ENCODE data around the gene INPP5F.
"Not testable (repeated sequence)": the region's sequence is repeated elsewhere in the genome, so short reads cannot be mapped to it uniquely, and the experiment has no call there.

INPP5F gene

GRCh38 chr10:119786117-119786769, 60.4 kb downstream of the INPP5F start:
- intact Hi-C loops (cut with DNase I): no loop called here
- peak in 4 of 42 donors; percentile 5 to 16 (median 10) for DNase-seq

GRCh38 chr10:119795101-119795500, 69.3 kb downstream of the INPP5F start:
- intact Hi-C loops (cut with DNase I); DNase-seq: not testable (repeated sequence)

GRCh38 chr10:119796039-119796438, 70.2 kb downstream of the INPP5F start:
- intact Hi-C loops (cut with DNase I): no loop called here
- no peak for DNase-seq

- DNase-seq: no peak
- intact Hi-C loops (cut with DNase I): no loop called here
These were observed 75.3 kb downstream of the INPP5F start for GRCh38 chr10:119801176-119801575.

GRCh38 chr10:119801998-119802538, 76.2 kb downstream of the INPP5F start:
- intact Hi-C loops (cut with DNase I): no loop called here

GRCh38 chr10:119803264-119803663, 77.4 kb downstream of the INPP5F start:
- no peak for DNase-seq

More at GRCh38 chr10:119801998-119802538, 76.2 kb downstream of the INPP5F start:
- no peak for DNase-seq

GRCh38 chr10:119805702-119806230, 79.9 kb downstream of the INPP5F start:
- DNase-seq: no peak
- intact Hi-C loops (cut with DNase I): no loop called here

More at GRCh38 chr10:119803264-119803663, 77.4 kb downstream of the INPP5F start:
- intact Hi-C loops (cut with DNase I): no loop called here

- no peak for DNase-seq
- intact Hi-C loops (cut with DNase I): no loop called here
These were observed 80.7 kb downstream of the INPP5F start for GRCh38 chr10:119806334-119807130.

- DNase-seq: no peak
- intact Hi-C loops (cut with DNase I): no loop called here
These were observed 82.3 kb downstream of the INPP5F start for GRCh38 chr10:119807960-119808697.

GRCh38 chr10:119811122-119811521, 85.3 kb downstream of the INPP5F start:
- no peak for DNase-seq
- intact Hi-C loops (cut with DNase I): no loop called here

- no peak for DNase-seq
- intact Hi-C loops (cut with DNase I): no loop called here
These were observed 86.8 kb downstream of the INPP5F start for GRCh38 chr10:119812684-119813083.

- DNase-seq: no peak
- intact Hi-C loops (cut with DNase I): no loop called here
These were observed 89.8 kb downstream of the INPP5F start for GRCh38 chr10:119815671-119816070.

- peak; percentile 44 to 87 (median 73) for DNase-seq
- intact Hi-C loops (cut with DNase I): no loop called here
These were observed 92.4 kb downstream of the INPP5F start for GRCh38 chr10:119817991-119818888.

GRCh38 chr10:119818889-119819270, 93.0 kb downstream of the INPP5F start:
- intact Hi-C loops (cut with DNase I): no loop called here
- DNase-seq: peak in 4 of 42 donors; percentile 8 to 23 (median 16)

GRCh38 chr10:119821182-119821581, 95.3 kb downstream of the INPP5F start:
- no peak for DNase-seq
- intact Hi-C loops (cut with DNase I): no loop called here

- DNase-seq: no peak
- intact Hi-C loops (cut with DNase I): no loop called here
These were observed 98.4 kb downstream of the INPP5F start for GRCh38 chr10:119824299-119824698.

- intact Hi-C loops (cut with DNase I): no loop called here
- DNase-seq: no peak
These were observed 100.9 kb downstream of the INPP5F start for GRCh38 chr10:119826771-119827170.

GRCh38 chr10:119827430-119827829, 101.6 kb downstream of the INPP5F start:
- intact Hi-C loops (cut with DNase I): no loop called here
- DNase-seq: no peak
